Fibroblast of lung (primary cell): Measurements from ENCODE around the gene TAF9B. TPM values are rescaled to one million over a fixed set of nuclear protein-coding genes. Genes with fewer than 3 reads are reported as not detected.

Experiments used
- DNase-seq, 2 donors: peaks; one replicate each; pipeline versions ENCODE4 v3.0.0 to v3.0.0-alpha.2; 2010; ENCODE audit warnings: low read depth in 2 of 2
- H2AFZ ChIP-seq: 2 replicates; pipeline ENCODE4 v1.5.1; 2012; ENCODE audit warnings: low read length, control low read depth, inconsistent platforms
- H3K27ac ChIP-seq: 2 replicates; pipeline ENCODE4 v1.5.1; 2011; ENCODE audit warnings: low read length, control low read depth; ENCODE audit not compliant: insufficient read depth
- H3K27me3 ChIP-seq: 2 replicates; pipeline ENCODE4 v1.5.1; 2011; ENCODE audit warnings: mild to moderate bottlenecking, low read length; ENCODE audit not compliant: control insufficient read depth, insufficient read depth
- H3K36me3 ChIP-seq: 2 replicates; pipeline ENCODE4 v1.5.1; 2011; ENCODE audit warnings: low read length; ENCODE audit not compliant: control insufficient read depth, insufficient read depth
- H3K4me1 ChIP-seq: 2 replicates; pipeline ENCODE4 v1.5.1; 2011; ENCODE audit warnings: low read length; ENCODE audit not compliant: control insufficient read depth, insufficient read depth; ENCODE audit errors: extremely low read depth
- H3K4me2 ChIP-seq: 2 replicates; pipeline ENCODE4 v1.5.1; 2011; ENCODE audit warnings: low read length, control low read depth; ENCODE audit not compliant: insufficient read depth; ENCODE audit errors: extremely low read depth
- H3K4me3 ChIP-seq, 4 experiments: fragments of 200-600 bp in 1 of 4; sonication (generic) in 1 of 4; replicated peaks in 1 of 4; 2 replicates each; pipeline ENCODE4 v1.5.1; 2011 to 2016; ENCODE audit warnings: low read length in 4 of 4, low read depth in 3 of 4, mild to moderate bottlenecking in 3 of 4, control low read depth in 2 of 4, inconsistent platforms in 1 of 4, mixed read lengths in 1 of 4; ENCODE audit not compliant: insufficient read depth in 1 of 4; ENCODE audit errors: control extremely low read depth in 1 of 4
- H3K79me2 ChIP-seq: 2 replicates; pipeline ENCODE4 v1.5.1; 2012; ENCODE audit warnings: mild to moderate bottlenecking, low read length, inconsistent platforms; ENCODE audit not compliant: control insufficient read depth, insufficient read depth
- H3K9ac ChIP-seq: 2 replicates; pipeline ENCODE4 v1.5.1; 2011; ENCODE audit warnings: mild to moderate bottlenecking, low read length, control low read depth; ENCODE audit not compliant: insufficient read depth
- H3K9me3 ChIP-seq: 2 replicates; pipeline ENCODE4 v1.5.1; 2012; ENCODE audit warnings: low read depth, low read length; ENCODE audit not compliant: control insufficient read depth, insufficient read depth
- H4K20me1 ChIP-seq: 2 replicates; pipeline ENCODE4 v1.5.1; 2011; ENCODE audit warnings: low read length; ENCODE audit not compliant: control insufficient read depth, insufficient read depth; ENCODE audit errors: extremely low read depth
- EZH2 ChIP-seq: IDR thresholded peaks from 2 replicates; pipeline ENCODE4 v1.5.1; 2012; ENCODE audit warnings: low read length, control low read depth, mild to moderate bottlenecking; ENCODE audit errors: missing control alignments
- polyA plus RNA-seq, 2 donors: library from polyadenylated mRNA; depleted of rRNA in 1 of 2; stranded (reverse) in 1 of 2; unstranded in 1 of 2; fragments of >200 nt; gene quantifications; 2 replicates each; pipeline ENCODE4 v1.2.1, GENCODE V29; 2011 to 2012; ENCODE audit warnings: missing spikeins in 1 of 2
- total RNA-seq: library from RNA; depleted of rRNA; stranded (reverse); fragments of >200 nt; gene quantifications from 2 replicates; pipeline ENCODE4 v1.2.1, GENCODE V29; 2014
- TF ChIP-seq, protein P1 (sequence below), 2 donors: IDR thresholded peaks in 1 of 2; conservative IDR thresholded peaks in 1 of 2; 1 replicate in 1 of 2; 2 replicates in 1 of 2; pipeline ENCODE4 v1.5.1; 2011 to 2012; ENCODE audit warnings: low read length in 2 of 2, control low read depth in 1 of 2, inconsistent platforms in 1 of 2, low read depth in 1 of 2, mild to moderate bottlenecking in 1 of 2

Gene TAF9B
- total and polyA plus RNA-seq, 2 donors (not counting 1 experiment from before 2014, with no cell fraction given), result 29.1 to 31.7 TPM

DNA sequence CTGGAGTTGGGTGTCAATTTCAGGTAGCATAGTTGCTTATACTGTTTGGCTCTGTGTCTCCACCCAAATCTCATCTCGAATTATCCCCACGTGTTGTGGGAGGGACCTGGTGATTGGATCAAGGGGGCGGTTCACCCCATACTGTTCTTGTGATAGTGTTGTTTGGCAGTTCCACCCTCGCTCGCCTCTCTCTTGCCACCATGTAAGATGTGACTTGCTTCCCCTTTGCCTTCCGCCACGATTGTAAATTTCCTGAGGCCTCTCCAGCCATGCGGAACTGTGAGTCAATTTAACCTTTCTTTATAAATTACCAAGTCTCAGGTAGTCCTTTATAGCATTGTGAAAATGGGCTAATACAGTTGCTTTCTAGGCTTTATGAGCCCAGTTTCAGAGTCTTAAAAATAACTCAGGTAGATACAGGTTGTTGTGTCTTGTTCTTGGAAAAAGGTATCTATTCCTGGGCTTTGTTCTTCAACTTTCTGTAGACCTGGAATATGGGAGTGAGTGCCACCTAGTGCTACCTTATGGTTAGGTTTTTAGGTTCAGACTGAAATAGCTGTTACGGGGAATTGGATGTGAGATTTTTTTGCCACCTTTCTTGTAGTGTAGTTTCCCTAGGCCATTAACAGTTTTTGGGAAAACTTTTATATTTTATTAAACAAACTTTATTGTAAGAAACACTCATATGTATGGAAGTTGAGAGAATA, 19.8 kb downstream of the TAF9B start:
- Histone ChIP-seq H2AFZ (no peak overlapping the region), H3K9me3 (no peaks in the 10 kb centered on the region), H3K27me3 (no peaks in the 10 kb centered on the region), H3K79me2 (peaks cover 4% of the 10 kb centered on the region), H3K9ac (no peak overlapping the region), H3K4me2 (no peak overlapping the region), H3K4me3 (no peak overlapping the region), H3K27ac (no peak overlapping the region), H4K20me1 (peaks cover 1% of the 10 kb centered on the region), H3K4me1 (no peaks in the 10 kb centered on the region), H3K36me3 (peaks cover 6% of the 10 kb centered on the region)
- no peak for DNase-seq
- TF ChIP-seq, protein P1, sequence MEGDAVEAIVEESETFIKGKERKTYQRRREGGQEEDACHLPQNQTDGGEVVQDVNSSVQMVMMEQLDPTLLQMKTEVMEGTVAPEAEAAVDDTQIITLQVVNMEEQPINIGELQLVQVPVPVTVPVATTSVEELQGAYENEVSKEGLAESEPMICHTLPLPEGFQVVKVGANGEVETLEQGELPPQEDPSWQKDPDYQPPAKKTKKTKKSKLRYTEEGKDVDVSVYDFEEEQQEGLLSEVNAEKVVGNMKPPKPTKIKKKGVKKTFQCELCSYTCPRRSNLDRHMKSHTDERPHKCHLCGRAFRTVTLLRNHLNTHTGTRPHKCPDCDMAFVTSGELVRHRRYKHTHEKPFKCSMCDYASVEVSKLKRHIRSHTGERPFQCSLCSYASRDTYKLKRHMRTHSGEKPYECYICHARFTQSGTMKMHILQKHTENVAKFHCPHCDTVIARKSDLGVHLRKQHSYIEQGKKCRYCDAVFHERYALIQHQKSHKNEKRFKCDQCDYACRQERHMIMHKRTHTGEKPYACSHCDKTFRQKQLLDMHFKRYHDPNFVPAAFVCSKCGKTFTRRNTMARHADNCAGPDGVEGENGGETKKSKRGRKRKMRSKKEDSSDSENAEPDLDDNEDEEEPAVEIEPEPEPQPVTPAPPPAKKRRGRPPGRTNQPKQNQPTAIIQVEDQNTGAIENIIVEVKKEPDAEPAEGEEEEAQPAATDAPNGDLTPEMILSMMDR (conservative IDR thresholded peaks at IDR 0.05 in 1 of 2, IDR thresholded peaks at IDR 0.05 in 1 of 2; ENCODE audit: low read depth in 1 of 2, low read length in 2 of 2), result peak in 1 of 2 donors; percentile 16
- TF ChIP-seq EZH2, result no peak

DNA sequence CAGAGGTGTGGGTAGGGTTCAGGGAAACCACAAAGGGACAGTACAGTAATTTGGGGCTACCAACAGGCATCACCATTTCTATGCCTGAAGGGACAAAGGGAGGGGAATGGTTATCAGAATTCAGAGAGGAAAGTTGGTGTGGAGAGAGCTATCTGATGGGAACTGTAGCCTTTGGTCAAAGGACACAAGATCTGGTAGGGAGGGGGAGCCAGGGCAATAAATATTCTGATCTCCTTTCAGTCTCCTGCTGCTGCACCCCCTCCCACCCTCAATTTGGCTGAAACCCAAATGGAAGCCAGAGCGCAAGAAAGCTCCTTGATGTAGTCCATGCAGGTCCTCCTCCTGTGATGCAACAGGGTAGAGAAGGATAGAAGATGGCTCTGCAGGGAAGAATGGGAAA, 20.8 kb downstream of the TAF9B start:
- Histone ChIP-seq H3K27ac (no peak overlapping the region), H4K20me1 (peaks cover 1% of the 10 kb centered on the region), H3K79me2 (peaks cover 10% of the 10 kb centered on the region), H3K9ac (no peak overlapping the region), H3K4me2 (no peak overlapping the region), H3K4me1 (no peaks in the 10 kb centered on the region), H3K36me3 (peaks cover 2% of the 10 kb centered on the region), H3K4me3 (no peak overlapping the region), H3K9me3 (no peaks in the 10 kb centered on the region), H2AFZ (no peak overlapping the region), H3K27me3 (no peaks in the 10 kb centered on the region)
- TF ChIP-seq, protein P1 (conservative IDR thresholded peaks at IDR 0.05 in 1 of 2, IDR thresholded peaks at IDR 0.05 in 1 of 2; ENCODE audit: low read depth in 1 of 2, low read length in 2 of 2), result no peak
- no peak for TF ChIP-seq EZH2
- DNase-seq, result no peak

DNA sequence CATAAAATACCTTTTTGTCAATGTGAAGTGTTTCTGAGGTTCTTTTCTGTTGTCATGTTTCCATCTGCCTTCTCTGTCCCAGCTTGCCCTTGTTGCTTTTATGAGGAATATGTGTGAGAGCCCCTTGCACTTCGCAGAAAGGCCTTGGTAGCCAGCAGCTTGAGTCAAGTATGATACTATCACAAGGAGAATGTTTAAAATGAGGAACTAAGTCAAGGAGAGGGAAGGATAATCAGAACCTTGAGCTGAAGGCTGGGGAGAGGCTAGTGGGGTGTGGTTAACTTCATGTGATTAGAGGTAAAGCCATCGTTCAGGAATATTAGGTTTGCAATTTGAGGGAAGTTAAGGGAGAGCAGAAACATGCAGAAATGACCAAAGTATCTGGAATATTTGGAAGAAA, 22.7 kb downstream of the TAF9B start:
- Histone ChIP-seq H3K9me3 (no peaks in the 10 kb centered on the region), H3K4me1 (no peaks in the 10 kb centered on the region), H3K36me3 (peaks cover 2% of the 10 kb centered on the region), H3K79me2 (peaks cover 26% of the 10 kb centered on the region), H3K27ac (no peak overlapping the region), H2AFZ (no peak overlapping the region), H4K20me1 (peaks cover 1% of the 10 kb centered on the region), H3K4me2 (no peak overlapping the region), H3K9ac (no peak overlapping the region), H3K27me3 (no peaks in the 10 kb centered on the region), H3K4me3 (no peak overlapping the region)
- no peak for DNase-seq
- no peak for TF ChIP-seq EZH2
- TF ChIP-seq, protein P1 (conservative IDR thresholded peaks at IDR 0.05 in 1 of 2, IDR thresholded peaks at IDR 0.05 in 1 of 2; ENCODE audit: low read depth in 1 of 2, low read length in 2 of 2), result no peak
